Transverse colon (tissue), 4 donors: ENCODE data around the gene ENTPD8.
"Not testable (repeated sequence)": the region's sequence is repeated elsewhere in the genome, so short reads cannot be mapped to it uniquely, and the experiment has no call there.

Experiments used
- EP300 ChIP-seq: sonication (generic); formaldehyde crosslinking; IDR thresholded peaks from one replicate; pipeline ENCODE4 v1.6.1; 2017; ENCODE audit warnings: antibody characterized with exemption, low read depth
- POLR2A ChIP-seq: fragments of 450-650 bp; IDR thresholded peaks from one replicate; pipeline ENCODE4 v1.6.1; 2016; ENCODE audit warnings: antibody characterized with exemption, mild to moderate bottlenecking, moderate library complexity
- POLR2AphosphoS5 ChIP-seq, 3 donors: sonication (generic); formaldehyde crosslinking; IDR thresholded peaks; one replicate each; pipeline ENCODE4 v1.6.1; 2016; ENCODE audit warnings: antibody characterized with exemption in 3 of 3
- TF ChIP-seq, protein P1 (sequence below), 5 experiments: fragments of 200-600 bp in 3 of 5; fragments of 450-650 bp in 2 of 5; sonication (generic) in 3 of 5; IDR thresholded peaks; 1 replicate in 2 of 5; 2 replicates in 3 of 5; pipeline ENCODE4 v1.5.1; 2016 to 2017; ENCODE audit warnings: antibody characterized with exemption in 5 of 5, inconsistent platforms in 3 of 5, mild to moderate bottlenecking in 2 of 5, moderate library complexity in 1 of 5

DNA sequence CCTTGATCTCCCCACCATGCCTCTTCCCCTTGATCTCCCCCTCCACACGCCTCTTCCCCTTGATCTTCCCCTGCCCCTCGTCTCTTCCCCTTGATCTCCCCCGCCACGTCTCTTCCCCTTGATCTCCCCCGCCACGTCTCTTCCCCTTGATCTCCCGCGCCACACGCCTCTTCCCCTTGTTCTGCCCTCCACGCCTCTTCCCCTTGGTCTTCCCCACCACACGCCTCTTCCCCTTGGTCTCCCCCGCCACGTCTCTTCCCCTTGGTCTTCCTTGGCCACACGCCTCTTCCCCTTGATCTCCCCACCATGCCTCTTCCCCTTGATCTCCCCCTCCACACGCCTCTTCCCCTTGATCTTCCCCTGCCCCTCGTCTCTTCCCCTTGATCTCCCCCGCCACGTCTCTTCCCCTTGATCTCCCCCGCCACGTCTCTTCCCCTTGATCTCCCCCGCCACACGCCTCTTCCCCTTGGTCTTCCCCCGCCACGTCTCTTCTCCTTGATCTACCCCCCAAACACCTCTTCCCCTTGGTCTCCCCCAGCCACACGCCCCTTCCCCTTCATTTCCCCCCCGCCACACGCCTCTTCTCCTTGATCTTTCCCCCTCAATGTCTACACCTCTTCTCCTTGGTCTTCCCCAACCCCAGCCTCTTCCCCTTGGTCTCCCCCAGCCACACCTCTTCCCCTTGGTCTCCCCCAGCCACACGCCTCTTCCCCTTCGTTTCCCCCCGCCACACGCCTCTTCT is 10.3 kb upstream of the ENTPD8 start:
- TF ChIP-seq, protein P1, sequence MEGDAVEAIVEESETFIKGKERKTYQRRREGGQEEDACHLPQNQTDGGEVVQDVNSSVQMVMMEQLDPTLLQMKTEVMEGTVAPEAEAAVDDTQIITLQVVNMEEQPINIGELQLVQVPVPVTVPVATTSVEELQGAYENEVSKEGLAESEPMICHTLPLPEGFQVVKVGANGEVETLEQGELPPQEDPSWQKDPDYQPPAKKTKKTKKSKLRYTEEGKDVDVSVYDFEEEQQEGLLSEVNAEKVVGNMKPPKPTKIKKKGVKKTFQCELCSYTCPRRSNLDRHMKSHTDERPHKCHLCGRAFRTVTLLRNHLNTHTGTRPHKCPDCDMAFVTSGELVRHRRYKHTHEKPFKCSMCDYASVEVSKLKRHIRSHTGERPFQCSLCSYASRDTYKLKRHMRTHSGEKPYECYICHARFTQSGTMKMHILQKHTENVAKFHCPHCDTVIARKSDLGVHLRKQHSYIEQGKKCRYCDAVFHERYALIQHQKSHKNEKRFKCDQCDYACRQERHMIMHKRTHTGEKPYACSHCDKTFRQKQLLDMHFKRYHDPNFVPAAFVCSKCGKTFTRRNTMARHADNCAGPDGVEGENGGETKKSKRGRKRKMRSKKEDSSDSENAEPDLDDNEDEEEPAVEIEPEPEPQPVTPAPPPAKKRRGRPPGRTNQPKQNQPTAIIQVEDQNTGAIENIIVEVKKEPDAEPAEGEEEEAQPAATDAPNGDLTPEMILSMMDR (IDR thresholded peaks at IDR 0.05) = not testable (repeated sequence)
- TF ChIP-seq POLR2A; POLR2AphosphoS5 (IDR thresholded peaks at IDR 0.05); EP300: not testable (repeated sequence)
